Ishikawa (cell line): ENCODE data around the gene MTERF4.

Experiments used
- CEBPB ChIP-seq: IDR thresholded peaks from 2 replicates; pipeline ENCODE4 v1.6.1; 2012
- CREB1 ChIP-seq: IDR thresholded peaks from 2 replicates; pipeline ENCODE4 v1.6.1; 2012; ENCODE audit warnings: low read depth
- EGR1 ChIP-seq: IDR thresholded peaks from 2 replicates; pipeline ENCODE4 v1.6.1; 2012
- EP300 ChIP-seq: IDR thresholded peaks from 2 replicates; pipeline ENCODE4 v1.6.1; 2012; ENCODE audit warnings: borderline replicate concordance
- FOXM1 ChIP-seq: IDR thresholded peaks from 2 replicates; pipeline ENCODE4 v1.6.1; 2012; ENCODE audit warnings: low read depth, borderline replicate concordance
- MAX ChIP-seq: IDR thresholded peaks from 2 replicates; pipeline ENCODE4 v1.6.1; 2012
- RAD21 ChIP-seq: IDR thresholded peaks from 2 replicates; pipeline ENCODE4 v1.6.1; 2012; ENCODE audit warnings: low read depth
- REST ChIP-seq: IDR thresholded peaks from 2 replicates; pipeline ENCODE4 v1.6.1; 2012; ENCODE audit warnings: low read depth, mild to moderate bottlenecking
- TAF1 ChIP-seq: IDR thresholded peaks from 2 replicates; pipeline ENCODE4 v1.6.1; 2012; ENCODE audit warnings: low read depth, mild to moderate bottlenecking
- TCF12 ChIP-seq: IDR thresholded peaks from 2 replicates; pipeline ENCODE4 v1.6.1; 2012; ENCODE audit warnings: low read depth
- USF1 ChIP-seq: IDR thresholded peaks from 2 replicates; pipeline ENCODE4 v1.6.1; 2012
- YY1 ChIP-seq: IDR thresholded peaks from 2 replicates; pipeline ENCODE4 v1.6.1; 2012; ENCODE audit warnings: low read depth
- ZBTB7A ChIP-seq: IDR thresholded peaks from 2 replicates; pipeline ENCODE4 v1.6.1; 2012; ENCODE audit warnings: low read depth

GRCh38 chr2:241051578-241052487 is 50.3 kb downstream of the MTERF4 start:
- TF ChIP-seq REST, result no peak
- no peak for TF ChIP-seq RAD21
- no peak for TF ChIP-seq EGR1
- TF ChIP-seq CREB1, result no peak
- TF ChIP-seq MAX, result no peak
- no peak for TF ChIP-seq USF1
- no peak for TF ChIP-seq EP300
- no peak for TF ChIP-seq CEBPB
- no peak for TF ChIP-seq ZBTB7A
- no peak for TF ChIP-seq TAF1
- no peak for TF ChIP-seq FOXM1
- no peak for TF ChIP-seq TCF12
- TF ChIP-seq YY1, result no peak
